Stimulated activated CD4-positive, alpha-beta T cell treated with anti-CD3 and anti-CD28 coated beads, TNF-alpha, amount 100 ng/mL, for 24 hours (primary cell): ENCODE results near the gene AK8.

Experiments used
- DNase-seq, 3 experiments: peaks; one replicate each; pipeline ENCODE4 v3.0.0-alpha.2; 2020; ENCODE audit warnings: low read depth in 3 of 3

Gene AK8

DNA sequence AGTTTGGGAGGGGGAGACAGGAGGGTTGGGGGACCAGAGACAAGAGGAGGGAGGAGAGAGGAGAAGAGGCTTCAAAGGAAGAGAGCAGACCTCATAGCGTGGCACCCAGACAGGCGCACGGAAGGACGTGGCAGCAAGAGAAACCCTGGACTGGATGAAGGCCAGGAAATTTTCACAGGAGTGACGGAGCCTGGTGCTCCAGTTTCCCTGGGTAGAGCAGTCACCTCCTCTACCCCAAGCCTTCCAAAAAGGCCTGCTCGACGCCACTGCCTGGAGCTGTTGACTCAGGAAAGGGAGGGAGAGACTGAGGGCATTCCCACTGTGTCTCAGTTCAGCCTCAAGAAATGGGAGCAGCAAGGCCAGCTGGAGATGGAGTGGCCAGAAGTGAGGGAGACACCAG is 19.3 kb downstream of the AK8 start:
- DNase-seq: no peak

DNA sequence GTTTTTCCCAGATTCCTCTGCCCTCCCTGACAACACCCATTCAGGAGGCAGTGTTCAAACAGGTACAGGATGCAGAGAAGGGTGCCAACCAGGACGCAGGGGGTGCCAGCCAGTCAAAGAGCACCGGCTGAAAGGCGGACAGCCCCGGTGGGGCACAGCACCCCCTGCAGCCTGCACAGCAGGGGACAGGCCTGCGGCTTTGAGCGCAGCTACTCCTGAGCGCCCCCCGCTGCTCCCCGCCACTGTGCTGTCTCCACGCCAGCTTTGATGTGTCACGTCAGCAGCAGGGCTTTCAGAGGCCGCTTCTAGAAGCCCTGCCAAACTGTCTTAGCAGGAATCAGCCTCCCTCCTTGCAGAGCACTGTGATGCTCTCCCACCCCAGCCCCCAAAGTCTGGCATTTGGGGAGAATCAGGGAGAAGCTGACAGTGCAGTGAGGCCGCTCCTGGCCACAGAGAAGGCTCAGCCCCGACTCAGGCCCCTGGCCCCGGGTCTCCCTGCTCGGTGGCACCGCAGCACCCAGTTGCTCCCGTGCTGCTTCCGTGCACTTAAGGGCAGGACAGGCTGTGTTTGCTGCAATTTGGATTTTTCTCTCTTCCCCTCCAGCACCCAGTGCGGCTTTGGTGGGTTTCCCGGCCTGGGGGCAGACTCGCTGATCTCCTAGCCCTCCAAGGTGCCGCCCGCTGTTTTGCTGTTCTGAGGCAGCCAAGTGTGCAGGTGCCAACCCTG is 20.3 kb downstream of the AK8 start:
- DNase-seq: no peak

GRCh38 chr9:132857031-132857430 is 21.1 kb downstream of the AK8 start:
- no peak for DNase-seq

GRCh38 chr9:132855904-132856303 is 22.2 kb downstream of the AK8 start:
- DNase-seq: no peak

DNA sequence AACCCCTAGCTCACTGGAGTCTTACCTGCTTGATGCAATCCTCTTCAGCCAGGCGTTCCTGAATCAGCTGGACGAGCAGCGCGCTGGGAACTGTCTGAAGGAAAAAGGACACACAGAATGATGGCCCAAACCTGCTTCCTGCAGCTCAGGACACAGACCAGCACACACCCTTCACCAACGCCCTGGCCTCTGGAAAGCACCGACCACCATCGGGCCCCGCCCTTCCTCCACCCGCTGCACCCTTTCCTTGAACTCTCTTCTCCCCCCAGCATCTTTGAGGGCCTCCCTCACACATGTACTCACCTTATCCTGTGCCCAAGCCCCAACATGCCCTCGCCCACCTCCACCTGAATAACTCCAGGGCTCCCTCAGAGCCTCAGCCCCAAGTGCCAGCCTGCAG is 23.3 kb downstream of the AK8 start:
- DNase-seq: no peak

GRCh38 chr9:132853482-132853881 is 24.6 kb downstream of the AK8 start:
- no peak for DNase-seq

- DNase-seq: no peak
These were observed 28.8 kb downstream of the AK8 start for GRCh38 chr9:132849185-132849706.

- no peak for DNase-seq
These were observed 31.1 kb downstream of the AK8 start for GRCh38 chr9:132846918-132847515.

DNA sequence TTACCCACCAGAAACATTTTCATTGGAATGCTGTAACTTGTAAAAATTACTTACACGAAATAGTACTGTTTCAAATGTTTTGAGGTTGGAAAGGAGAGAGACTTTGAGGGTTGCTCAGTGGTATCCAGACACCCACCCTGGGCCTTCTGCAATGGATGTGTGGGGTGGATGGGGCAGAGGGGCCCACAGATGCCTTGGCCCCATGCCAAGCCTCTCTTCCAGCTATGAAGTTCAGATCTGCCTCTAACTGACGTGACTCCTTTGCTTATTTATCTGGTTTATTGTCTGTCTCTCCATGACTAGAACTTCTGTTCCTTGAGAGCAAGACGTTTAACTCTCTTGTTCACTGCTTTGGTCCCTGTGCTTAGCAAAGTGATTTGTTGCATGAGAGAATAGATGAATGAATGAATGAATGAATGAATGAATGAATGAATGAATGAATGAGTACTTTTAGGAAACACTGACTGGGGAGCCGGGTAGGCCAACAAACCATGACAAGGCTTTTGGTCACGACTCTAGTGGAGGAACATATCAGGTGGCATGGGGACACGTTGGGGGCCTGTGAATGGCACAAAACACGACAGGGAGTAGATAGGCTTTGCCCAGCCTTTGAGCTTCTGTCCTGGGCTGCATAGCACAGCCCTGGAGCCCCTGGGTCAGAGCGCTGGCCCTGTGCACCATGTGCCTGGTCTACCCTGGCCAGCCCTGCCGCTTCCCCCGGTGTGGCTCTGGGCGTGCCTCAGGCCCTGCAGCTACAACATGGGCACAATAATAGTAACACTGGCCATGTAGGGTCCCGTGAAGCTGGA is 31.8 kb downstream of the AK8 start:
- no peak for DNase-seq

DNA sequence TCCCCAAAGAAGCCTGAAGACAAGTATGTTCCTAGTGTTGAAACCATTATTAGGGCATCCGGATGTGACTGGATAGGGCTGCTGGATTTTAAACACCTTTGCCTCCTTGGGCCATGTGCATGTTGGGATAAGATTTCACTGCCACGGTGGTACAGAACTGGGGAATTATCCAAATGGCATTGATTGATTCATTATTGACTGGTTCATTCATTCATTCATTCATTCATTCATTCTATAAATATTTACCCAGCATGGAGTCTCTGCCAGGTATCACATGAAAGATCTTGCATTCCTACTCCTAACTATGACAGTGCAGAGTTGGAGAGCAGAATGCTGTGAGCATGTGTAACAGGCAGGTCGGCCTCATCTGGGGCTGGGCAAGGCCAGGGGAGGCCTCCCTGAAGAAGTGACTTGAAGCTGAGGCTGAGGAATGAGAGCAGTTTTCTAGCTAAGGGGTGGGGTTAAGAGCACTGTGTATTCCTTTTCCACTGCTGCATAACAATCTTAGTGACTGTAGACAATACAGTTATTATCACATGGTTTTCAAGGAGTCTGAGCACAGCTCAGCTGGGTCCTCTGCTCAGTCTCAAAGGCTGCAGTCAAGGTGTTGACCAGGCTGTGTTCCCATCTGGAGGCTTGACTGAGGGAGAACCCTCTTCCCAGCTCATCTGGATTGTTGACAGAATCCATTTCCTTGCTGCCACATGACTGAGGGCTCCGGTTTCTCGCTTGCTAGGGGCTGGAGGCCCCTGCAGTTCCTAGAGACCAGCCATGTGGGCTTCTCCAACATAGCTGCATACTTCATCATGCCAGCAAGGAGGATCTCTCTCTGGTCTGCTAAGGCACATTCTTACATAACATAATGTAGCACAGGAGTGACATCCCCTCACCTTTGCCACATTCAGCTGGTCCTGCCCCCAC is 35.7 kb downstream of the AK8 start:
- DNase-seq: no peak

DNA sequence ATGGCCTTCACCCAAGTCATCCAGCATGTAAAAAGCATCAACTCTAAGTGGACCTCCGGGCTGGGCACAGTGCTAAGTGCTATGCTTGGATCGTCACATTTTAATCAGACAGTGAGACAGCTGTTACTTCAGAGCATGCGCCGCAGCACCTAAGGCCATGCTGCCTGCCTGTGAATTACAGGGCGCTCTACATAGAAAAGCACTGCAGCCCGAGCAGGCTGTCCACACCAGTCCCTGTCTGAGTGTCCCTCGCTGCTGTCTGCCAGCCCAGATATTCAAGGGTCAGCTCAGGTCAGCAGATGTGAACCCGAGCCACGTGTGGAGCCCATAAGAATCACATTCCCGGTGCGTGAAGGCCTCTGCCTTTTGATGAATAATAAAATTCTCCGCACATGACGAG is 37.1 kb downstream of the AK8 start:
- DNase-seq: no peak

DNA sequence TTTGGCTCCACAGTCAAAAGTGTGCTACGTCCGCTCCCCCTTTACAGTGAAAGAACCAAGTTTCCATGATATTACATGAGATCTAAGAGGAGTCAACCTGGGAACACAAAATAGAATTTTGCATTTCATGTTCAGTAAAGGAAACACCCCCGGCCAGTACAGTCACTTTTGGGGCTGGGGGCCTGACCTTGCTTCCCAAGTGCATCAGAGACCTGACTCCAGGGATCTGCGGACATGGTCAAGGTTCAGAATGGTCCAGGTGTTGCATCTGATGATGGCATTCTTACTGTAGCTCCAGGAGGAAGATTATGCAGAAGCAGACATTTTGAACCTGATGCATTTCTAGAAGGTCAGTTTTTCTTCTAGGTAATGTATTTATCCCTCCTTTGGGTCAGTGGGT is 39.8 kb downstream of the AK8 start:
- no peak for DNase-seq

DNA sequence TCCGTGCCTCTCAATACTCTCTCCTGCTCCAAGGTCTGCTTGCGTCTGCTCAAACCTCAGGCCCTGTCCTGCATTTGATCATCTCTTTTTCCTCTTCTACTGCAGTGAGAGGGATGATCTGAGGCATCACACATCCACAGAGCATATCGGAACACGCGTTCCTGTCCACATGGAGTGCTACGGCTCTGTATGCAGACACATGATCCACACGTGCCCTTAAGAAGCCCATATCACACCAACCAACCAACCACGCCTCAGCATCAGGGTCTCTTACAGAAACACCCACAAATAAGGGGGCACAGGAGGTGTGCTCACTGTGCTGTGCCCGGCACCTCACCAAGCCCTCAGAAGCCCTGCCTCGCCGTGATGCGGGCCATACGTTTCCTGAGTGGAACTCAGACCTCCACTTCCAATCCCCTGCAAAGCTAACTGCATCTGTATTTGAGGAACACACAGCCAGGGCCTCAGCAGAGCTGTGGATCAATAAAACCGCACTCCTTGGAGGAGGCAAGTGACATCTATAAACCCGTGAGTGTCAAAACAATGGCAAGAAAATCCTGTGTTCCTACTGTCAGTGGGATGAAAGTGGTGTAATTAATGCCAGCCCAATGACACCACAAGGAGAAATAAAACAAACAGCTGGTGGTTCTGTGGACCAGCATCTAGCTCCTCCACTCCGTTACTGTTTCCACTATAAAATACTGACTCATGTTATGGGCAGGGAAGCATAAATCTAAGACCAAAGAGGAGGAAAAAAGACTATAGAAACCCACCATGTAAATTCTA is 40.4 kb downstream of the AK8 start:
- DNase-seq: no peak

GRCh38 chr9:132834343-132834742 is 43.7 kb downstream of the AK8 start:
- no peak for DNase-seq

DNA sequence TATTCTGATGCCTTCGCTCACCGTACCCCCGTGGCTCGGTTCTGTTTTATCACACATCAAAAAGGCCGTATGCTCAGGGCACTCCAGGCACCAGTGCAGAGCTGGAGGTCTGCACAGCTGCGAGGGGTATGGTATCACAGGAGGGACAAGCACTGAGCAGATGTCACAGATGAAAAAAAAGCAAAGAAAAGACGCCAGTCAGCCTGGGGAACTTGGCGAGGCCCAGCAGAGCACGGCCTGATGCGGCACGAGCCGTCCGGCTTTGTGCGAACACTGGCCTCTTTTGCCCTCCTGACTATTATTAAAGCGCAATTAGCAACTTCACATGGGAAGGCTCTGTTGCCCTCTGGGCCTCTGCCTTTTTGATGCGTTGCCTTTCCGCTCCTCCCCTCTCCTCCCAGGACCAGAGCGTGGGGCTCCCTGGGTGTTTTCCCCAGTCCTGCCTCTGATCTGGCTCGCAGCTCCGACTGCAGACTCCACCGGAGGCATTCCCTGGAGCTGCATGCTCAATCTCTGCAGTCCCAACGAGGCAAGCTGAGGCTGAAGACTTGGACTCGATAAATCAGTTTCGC is 44.4 kb downstream of the AK8 start:
- no peak for DNase-seq

GRCh38 chr9:132832171-132832881 is 45.8 kb downstream of the AK8 start:
- DNase-seq: no peak

DNA sequence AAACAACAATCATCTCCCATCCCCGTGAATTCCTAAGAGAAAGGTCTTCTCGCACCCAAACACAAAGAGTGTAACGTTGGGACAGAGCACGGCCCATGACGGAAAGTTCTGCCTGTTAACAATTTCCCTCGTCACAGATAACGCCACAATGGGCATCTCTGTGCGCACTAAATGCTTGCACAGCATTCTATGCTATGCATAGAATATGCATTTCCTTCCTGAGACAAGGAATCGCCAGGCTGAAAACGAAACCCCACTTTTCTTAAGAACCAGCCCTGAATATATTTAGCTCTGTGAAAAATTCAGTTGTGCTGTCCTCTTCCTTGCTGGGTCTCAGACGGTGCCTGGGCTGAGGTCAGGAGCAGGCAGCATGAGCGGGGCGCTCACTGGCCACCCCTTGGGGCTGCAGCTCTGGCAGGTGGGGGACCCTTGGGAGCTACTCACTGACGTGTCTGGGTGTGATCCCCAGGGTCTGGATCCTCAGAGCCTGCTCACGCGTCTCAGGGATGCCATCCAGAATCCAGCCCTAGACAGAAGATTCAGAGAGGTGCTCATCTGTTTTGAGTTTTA is 49.8 kb downstream of the AK8 start:
- DNase-seq: no peak

- DNase-seq: no peak
These were observed 50.7 kb downstream of the AK8 start for GRCh38 chr9:132827366-132827765.

- no peak for DNase-seq
These were observed 51.3 kb downstream of the AK8 start for GRCh38 chr9:132826621-132827365.
